Endodermal cell (in vitro differentiated cells): ENCODE measurements around the gene DPP6. TPM values are rescaled to one million over a fixed set of nuclear protein-coding genes. Genes with fewer than 3 reads are reported as not detected.
A peak's percentile ranks its signal among the peaks of the same experiment; 100 is the strongest.

Source experiments
- DNase-seq: peaks from one replicate; pipeline ENCODE4 v3.0.0-alpha.2; 2017
- H3K27ac ChIP-seq: 2 replicates; pipeline ENCODE4 v1.5.1; 2013; ENCODE audit warnings: mild to moderate bottlenecking, low read depth, low read length, moderate library complexity
- H3K27me3 ChIP-seq: 2 replicates; pipeline ENCODE4 v1.6.1; 2013; ENCODE audit warnings: mild to moderate bottlenecking, low read length, moderate library complexity; ENCODE audit not compliant: insufficient read depth, control insufficient read depth, poor library complexity, severe bottlenecking
- H3K36me3 ChIP-seq: 2 replicates; pipeline ENCODE4 v1.7.0; 2013; ENCODE audit warnings: mild to moderate bottlenecking, low read length, moderate library complexity; ENCODE audit not compliant: control insufficient read depth, insufficient read depth
- H3K4me1 ChIP-seq: one replicate; pipeline ENCODE4 v1.7.0; 2013; ENCODE audit warnings: low read length; ENCODE audit not compliant: control insufficient read depth, insufficient read depth
- H3K4me3 ChIP-seq: 2 replicates; pipeline ENCODE4 v1.5.1; 2013; ENCODE audit warnings: mild to moderate bottlenecking, low read length, moderate library complexity
- H3K9ac ChIP-seq: 2 replicates; pipeline ENCODE4 v1.6.1; 2013; ENCODE audit warnings: mild to moderate bottlenecking, low read length, moderate library complexity; ENCODE audit not compliant: poor library complexity, severe bottlenecking; ENCODE audit errors: extremely low read depth
- H3K9me3 ChIP-seq: 2 replicates; pipeline ENCODE4 v1.6.1; 2013; ENCODE audit warnings: mild to moderate bottlenecking, low read length, moderate library complexity; ENCODE audit not compliant: control insufficient read depth
- H3K27ac Mint-ChIP-seq: 2 replicates; pipeline ENCODE4 v1.8.0; 2020; ENCODE audit warnings: mixed read lengths
- H3K27me3 Mint-ChIP-seq: 2 replicates; pipeline ENCODE4 v1.8.0; 2021; ENCODE audit warnings: mild to moderate bottlenecking, mixed read lengths; ENCODE audit not compliant: insufficient read depth
- H3K36me3 Mint-ChIP-seq: 2 replicates; pipeline ENCODE4 v1.8.0; 2020; ENCODE audit warnings: low read depth, mixed read lengths
- H3K4me1 Mint-ChIP-seq: 2 replicates; pipeline ENCODE4 v1.8.0; 2020; ENCODE audit warnings: mixed read lengths
- H3K4me3 Mint-ChIP-seq: 2 replicates; pipeline ENCODE4 v1.8.0; 2020; ENCODE audit warnings: mild to moderate bottlenecking, moderate library complexity, mixed read lengths
- H3K9me3 Mint-ChIP-seq: 2 replicates; pipeline ENCODE4 v1.8.0; 2020; ENCODE audit warnings: mild to moderate bottlenecking, mixed read lengths
- WGBS, 2 experiments: methylation state at CpG; one replicate each; pipeline versions ENCODE4 v1.1.5 to v1.1.7; 2013; ENCODE audit warnings: missing lambda C conversion rate in 2 of 2, mixed read lengths in 1 of 2; ENCODE audit not compliant: insufficient coverage in 1 of 2, insufficient read length in 1 of 2; 5-methylcytosine and 5-hydroxymethylcytosine counted together
- total RNA-seq, 2 donors: library from RNA; stranded (reverse); fragmentation: NEBNext Ultra II Directional in 1 of 2; extraction: Animal tissue kit (Norgen Biotek cat#: 25700) in 1 of 2; gene quantifications; 2 replicates in 1 of 2; 3 replicates in 1 of 2; pipeline ENCODE4 v1.2.1, GENCODE V29; 2021
- TF ChIP-seq, protein P1 (sequence below): fragments of 200-600 bp; sonication (generic); conservative IDR thresholded peaks from 2 replicates; pipeline ENCODE4 v1.5.0; 2021; ENCODE audit warnings: antibody characterized with exemption, mild to moderate bottlenecking

Gene DPP6
- total RNA-seq, 2 donors from 2014 or later: 1.7 to 3.0 TPM

DNA sequence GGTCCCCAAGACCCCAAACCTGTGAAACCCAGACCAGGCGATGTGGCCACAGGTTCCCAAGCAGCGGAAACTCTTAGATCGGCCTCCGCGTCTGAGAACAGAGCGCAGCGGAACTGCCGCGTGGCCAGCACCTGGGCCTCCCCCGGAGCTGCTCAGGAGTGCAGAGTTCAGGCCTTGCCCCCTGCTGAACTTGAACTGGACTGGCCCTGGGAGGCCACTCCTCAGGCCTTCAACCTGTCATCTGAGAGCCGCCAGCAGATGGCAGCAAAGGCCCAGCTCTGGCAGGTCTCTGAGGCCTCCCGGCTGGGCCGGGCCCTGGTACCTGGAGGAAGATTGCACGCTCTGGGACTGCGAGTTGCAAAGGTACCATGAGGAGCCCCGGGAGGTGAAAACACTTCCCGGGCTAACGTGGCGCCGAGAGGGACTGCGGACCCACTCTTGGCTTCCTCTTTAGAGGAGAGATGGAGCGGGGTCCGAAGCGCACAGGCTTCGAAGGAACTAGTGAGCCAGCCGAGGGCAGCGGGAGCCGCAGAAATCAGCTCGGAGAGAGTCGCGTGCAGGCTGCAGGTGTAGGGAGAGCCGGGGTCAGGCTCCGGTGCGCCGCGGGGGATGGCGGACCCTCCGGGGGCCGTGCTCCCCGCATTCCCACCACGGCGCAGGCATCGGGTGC, 861.6 kb downstream of the DPP6 start:
- no peak overlapping the region for H3K27ac Mint-ChIP-seq
- H3K4me1 ChIP-seq: peaks cover 8% of the 10 kb centered on the region
- no peak overlapping the region for H3K27ac ChIP-seq
- TF ChIP-seq, protein P1, sequence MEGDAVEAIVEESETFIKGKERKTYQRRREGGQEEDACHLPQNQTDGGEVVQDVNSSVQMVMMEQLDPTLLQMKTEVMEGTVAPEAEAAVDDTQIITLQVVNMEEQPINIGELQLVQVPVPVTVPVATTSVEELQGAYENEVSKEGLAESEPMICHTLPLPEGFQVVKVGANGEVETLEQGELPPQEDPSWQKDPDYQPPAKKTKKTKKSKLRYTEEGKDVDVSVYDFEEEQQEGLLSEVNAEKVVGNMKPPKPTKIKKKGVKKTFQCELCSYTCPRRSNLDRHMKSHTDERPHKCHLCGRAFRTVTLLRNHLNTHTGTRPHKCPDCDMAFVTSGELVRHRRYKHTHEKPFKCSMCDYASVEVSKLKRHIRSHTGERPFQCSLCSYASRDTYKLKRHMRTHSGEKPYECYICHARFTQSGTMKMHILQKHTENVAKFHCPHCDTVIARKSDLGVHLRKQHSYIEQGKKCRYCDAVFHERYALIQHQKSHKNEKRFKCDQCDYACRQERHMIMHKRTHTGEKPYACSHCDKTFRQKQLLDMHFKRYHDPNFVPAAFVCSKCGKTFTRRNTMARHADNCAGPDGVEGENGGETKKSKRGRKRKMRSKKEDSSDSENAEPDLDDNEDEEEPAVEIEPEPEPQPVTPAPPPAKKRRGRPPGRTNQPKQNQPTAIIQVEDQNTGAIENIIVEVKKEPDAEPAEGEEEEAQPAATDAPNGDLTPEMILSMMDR: peak; percentile 97
- peaks cover 8% of the 10 kb centered on the region for H3K27me3 ChIP-seq
- H3K9me3 Mint-ChIP-seq: peaks cover 27% of the 10 kb centered on the region
- WGBS, 2 experiments: 39 to 43% methylated on average over 37 to 43 of the region's 43 CpGs
- H3K4me3 ChIP-seq: no peak overlapping the region
- peaks cover 16% of the 10 kb centered on the region for H3K9me3 ChIP-seq
- H3K36me3 ChIP-seq: no peaks in the 10 kb centered on the region
- H3K4me3 Mint-ChIP-seq: peak overlapping the region; percentile 42
- peak; percentile 99 for DNase-seq
- H3K36me3 Mint-ChIP-seq: no peaks in the 10 kb centered on the region
- no peak overlapping the region for H3K9ac ChIP-seq
- peaks cover 14% of the 10 kb centered on the region for H3K4me1 Mint-ChIP-seq
- H3K27me3 Mint-ChIP-seq: peaks cover 31% of the 10 kb centered on the region

DNA sequence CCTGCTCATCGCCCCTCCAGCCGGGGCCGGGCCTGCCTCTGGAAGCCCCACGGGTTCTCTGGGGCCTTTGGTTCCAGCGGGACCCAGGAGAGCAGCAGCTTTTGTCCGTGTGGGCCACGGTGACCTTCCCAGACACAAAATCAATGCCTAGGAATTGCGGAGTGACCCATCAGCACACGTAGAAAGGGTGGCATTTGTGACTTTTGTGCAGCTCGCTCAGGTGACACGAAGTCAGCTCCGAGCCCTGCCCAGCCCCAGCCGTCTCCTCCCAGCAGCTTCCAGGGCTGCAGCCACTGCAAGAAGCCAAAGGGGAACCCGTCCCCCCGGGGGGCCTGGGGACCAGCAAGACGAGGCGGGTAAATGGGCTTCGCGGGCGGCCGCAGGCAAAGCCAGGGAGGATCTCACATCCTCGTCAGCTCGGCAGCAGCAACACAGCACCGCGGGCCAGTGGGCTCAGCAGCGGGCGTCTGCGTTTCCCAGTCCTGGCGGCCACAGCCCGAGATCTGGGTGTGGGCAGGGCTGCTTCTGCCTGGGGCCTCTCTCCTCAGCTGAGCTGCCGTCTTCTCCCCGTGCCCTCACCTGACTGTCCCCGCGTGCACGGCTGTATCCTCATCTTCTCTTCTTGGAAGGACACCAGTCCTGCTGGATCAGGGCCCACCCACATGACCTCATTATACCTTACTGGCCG, 862.3 kb downstream of the DPP6 start:
- H3K4me1 ChIP-seq: peaks cover 8% of the 10 kb centered on the region
- Mint-ChIP-seq H3K9me3 (peaks cover 20% of the 10 kb centered on the region), H3K4me3 (peak overlapping the region; percentile 42), H3K36me3 (no peaks in the 10 kb centered on the region), H3K4me1 (peaks cover 20% of the 10 kb centered on the region), H3K27ac (no peak overlapping the region), H3K27me3 (peaks cover 27% of the 10 kb centered on the region)
- H3K27ac ChIP-seq: no peak overlapping the region
- no peaks in the 10 kb centered on the region for H3K36me3 ChIP-seq
- H3K9me3 ChIP-seq: peaks cover 16% of the 10 kb centered on the region
- TF ChIP-seq, protein P1: no peak
- H3K9ac ChIP-seq: no peak overlapping the region
- no peak overlapping the region for H3K4me3 ChIP-seq
- H3K27me3 ChIP-seq: peaks cover 8% of the 10 kb centered on the region
- no peak for DNase-seq
- 92 to 96% methylated on average over 21 to 36 of the region's 36 CpGs for WGBS, 2 experiments

DNA sequence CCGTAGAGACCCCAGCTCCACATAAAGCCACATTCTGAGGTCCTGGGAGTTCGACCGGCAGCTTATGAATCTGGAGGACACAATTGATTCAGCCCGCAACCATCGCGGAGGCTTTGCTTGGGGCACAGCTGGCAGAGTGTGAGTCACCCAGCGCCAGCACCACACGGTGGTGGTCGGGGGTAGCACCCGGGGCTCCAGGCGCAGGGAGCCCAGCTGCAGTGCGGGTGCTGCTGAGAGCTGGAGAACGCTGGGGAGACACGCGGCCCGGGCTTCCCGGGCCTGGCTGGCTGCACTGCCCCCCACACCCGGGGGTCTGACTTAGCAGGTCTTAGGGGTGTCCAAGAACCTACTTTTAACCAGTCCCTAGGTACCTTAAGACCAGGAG, 862.8 kb downstream of the DPP6 start:
- Mint-ChIP-seq H3K4me1 (peaks cover 25% of the 10 kb centered on the region), H3K27ac (no peak overlapping the region), H3K27me3 (peaks cover 27% of the 10 kb centered on the region), H3K9me3 (peaks cover 16% of the 10 kb centered on the region), H3K4me3 (no peak overlapping the region), H3K36me3 (no peaks in the 10 kb centered on the region)
- TF ChIP-seq, protein P1: peak; percentile 56
- H3K9me3 ChIP-seq: peaks cover 16% of the 10 kb centered on the region
- WGBS, 2 experiments: 90 to 94% methylated on average over 5 to 18 of the region's 18 CpGs
- no peak overlapping the region for H3K9ac ChIP-seq
- H3K27me3 ChIP-seq: peaks cover 8% of the 10 kb centered on the region
- no peaks in the 10 kb centered on the region for H3K36me3 ChIP-seq
- peak; percentile 74 for DNase-seq
- peaks cover 8% of the 10 kb centered on the region for H3K4me1 ChIP-seq
- H3K27ac ChIP-seq: no peak overlapping the region
- no peak overlapping the region for H3K4me3 ChIP-seq
